Stimulated activated CD4-positive, alpha-beta T cell treated with anti-CD3 and anti-CD28 coated beads, Interleukin-1b, Interleukin-23, amount 100 ng/mL, for 4 hours (primary cell): Measurements from ENCODE around the gene OR51E2.

Experiments
- DNase-seq, 2 donors: peaks; one replicate each; pipeline ENCODE4 v3.0.0-alpha.2; 2020; ENCODE audit warnings: low read depth in 2 of 2

Gene OR51E2

GRCh38 chr11:4664183-4664582, 33.5 kb downstream of the OR51E2 start:
- DNase-seq: no peak

GRCh38 chr11:4662876-4663275, 34.8 kb downstream of the OR51E2 start:
- no peak for DNase-seq

- DNase-seq: no peak
Measured at GRCh38 chr11:4658629-4659445, 38.8 kb downstream of the OR51E2 start.

- DNase-seq: no peak
Measured at GRCh38 chr11:4654635-4655369, 42.9 kb downstream of the OR51E2 start.

- no peak for DNase-seq
Measured at GRCh38 chr11:4647766-4648165, 49.9 kb downstream of the OR51E2 start.

- DNase-seq: no peak
Measured at GRCh38 chr11:4645974-4646373, 51.7 kb downstream of the OR51E2 start.

GRCh38 chr11:4644233-4644632, 53.4 kb downstream of the OR51E2 start:
- DNase-seq: no peak

- no peak for DNase-seq
Measured at GRCh38 chr11:4643682-4644081, 54.0 kb downstream of the OR51E2 start, which contains the start of gene OR51E1. Gene OR51E1, plus strand, starts transcription at chr11:4643982. Its CDS starts 8,545 bp downstream, at chr11:4652527.

- DNase-seq: no peak
Measured at GRCh38 chr11:4643076-4643475, 54.6 kb downstream of the OR51E2 start.

- no peak for DNase-seq
Measured at GRCh38 chr11:4642043-4642442, 55.6 kb downstream of the OR51E2 start.

- no peak for DNase-seq
Measured at GRCh38 chr11:4641501-4641900, 56.2 kb downstream of the OR51E2 start.

GRCh38 chr11:4639931-4640330, 57.7 kb downstream of the OR51E2 start:
- DNase-seq: no peak

- DNase-seq: no peak
Measured at GRCh38 chr11:4637662-4638047, 60.0 kb downstream of the OR51E2 start.

- peak; percentile 52 to 60 for DNase-seq
Measured at GRCh38 chr11:4636962-4637661, 60.5 kb downstream of the OR51E2 start, which contains the start of gene OR51D1. Gene OR51D1, plus strand, starts transcription at chr11:4637477. Its CDS starts 2,314 bp downstream, at chr11:4639791.

GRCh38 chr11:4636136-4636535, 61.5 kb downstream of the OR51E2 start:
- DNase-seq: no peak
